GM20431 (cell line): ENCODE results near the gene TMEM158.

ENCODE experiments used
- in situ Hi-C: fragments of 300-500 bp; cut with MseI, MboI; formaldehyde crosslinking; loops from one replicate; pipeline ENCODE4 v1.15.0; 2020; ENCODE audit warnings: low sequenced_read_pairs; ENCODE audit not compliant: unreplicated experiment

The TMEM158 gene

GRCh38 chr3:45179163-45179562 lies 46.9 kb downstream of the TMEM158 start:
- in situ Hi-C loops, result no loop called here

GRCh38 chr3:45178183-45179023 lies 47.7 kb downstream of the TMEM158 start:
- in situ Hi-C loops, result no loop called here

GRCh38 chr3:45176912-45177311 lies 49.2 kb downstream of the TMEM158 start:
- in situ Hi-C loops, result no loop called here
